K562 treated with DMSO at 1 percent for 24 hours (cell line): ENCODE results near the gene EIF4ENIF1. TPM values are rescaled to one million over a fixed set of nuclear protein-coding genes. Genes with fewer than 3 reads are reported as not detected.

Experiments
- total RNA-seq: library from RNA; unstranded; fragments of 300-600 nt; gene quantifications from 2 replicates; pipeline ENCODE4 v1.2.3, GENCODE V29; 2022; ENCODE audit warnings: low read depth; ENCODE audit not compliant: insufficient read depth

The EIF4ENIF1 gene
- 9.9 and 10.6 TPM in 2 replicates for total RNA-seq

DNA sequence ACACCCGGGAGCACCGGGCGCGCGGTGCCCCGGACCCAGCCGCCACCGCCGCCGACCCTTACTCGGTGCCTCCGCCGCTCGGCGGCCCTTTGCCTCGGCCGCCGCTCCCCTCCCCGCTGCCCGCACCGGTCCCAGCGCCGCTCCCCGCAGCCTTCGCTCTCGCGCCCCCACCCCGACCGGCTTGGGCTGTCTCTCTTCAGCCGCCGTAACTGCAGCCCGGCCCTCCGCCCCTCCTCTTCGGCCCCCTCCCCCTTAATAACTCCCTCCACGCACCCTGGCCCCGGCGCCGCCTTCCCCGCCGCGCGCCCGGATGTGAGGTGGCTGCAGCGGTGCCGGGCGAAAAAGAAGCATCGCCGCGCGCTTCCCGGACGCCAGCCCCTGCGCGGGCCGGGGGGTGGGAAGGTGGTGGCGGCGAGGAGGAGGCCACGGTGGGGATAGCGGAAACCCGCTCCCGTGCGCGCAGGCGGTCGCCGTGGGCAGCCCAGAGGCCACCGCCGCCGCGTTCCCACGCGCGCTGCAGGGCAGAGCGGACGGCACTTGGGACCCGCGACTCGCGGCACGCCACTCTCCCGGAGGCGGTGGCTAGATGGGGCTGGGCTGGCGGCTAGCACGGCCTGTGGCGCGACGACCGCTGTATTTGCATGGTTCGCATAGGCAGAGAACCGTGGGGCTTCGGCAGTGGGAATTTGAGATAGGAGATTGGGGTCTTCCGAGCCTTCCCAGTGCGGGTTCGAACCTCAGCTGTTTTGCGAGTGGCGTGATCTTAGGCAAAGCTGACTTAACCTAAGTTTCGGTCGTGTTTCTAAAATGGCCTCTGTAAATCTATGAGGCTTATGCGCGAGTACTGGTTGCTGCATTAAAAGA lies at the start of gene EIF4ENIF1:
Gene EIF4ENIF1, minus strand, starts transcription at position 211 of the 864 bp plus-strand sequence. CDS start 1,124 bp downstream, outside the sequence.

GRCh38 chr22:31496007-31496734 lies 6.5 kb upstream of the EIF4ENIF1 start, which contains the start of gene SFI1:
Gene SFI1 (plus strand): TSS chr22:31496536. CDS start chr22:31508285, 11,749 bp downstream.

GRCh38 chr22:31399211-31400022 lies 90.2 kb downstream of the EIF4ENIF1 start, which contains the start of gene DRG1:
Gene DRG1 (plus strand): TSS chr22:31399604. CDS start chr22:31399684, 80 bp downstream.

Other genes starting within 250 kb of the EIF4ENIF1 start
- 1.6 and 2.1 TPM in 2 replicates for gene PIK3IP1, start 197.4 kb downstream of the EIF4ENIF1 start, total RNA-seq
- 10.3 and 10.9 TPM in 2 replicates for gene PATZ1, start 143.5 kb downstream of the EIF4ENIF1 start, total RNA-seq
- gene DRG1, start 90.2 kb downstream of the EIF4ENIF1 start, total RNA-seq: 53.7 and 63.1 TPM in 2 replicates
- gene SFI1, start 6.7 kb upstream of the EIF4ENIF1 start, total RNA-seq: 19.0 and 21.2 TPM in 2 replicates
- 29.7 and 31.9 TPM in 2 replicates for gene PISD, start 172.4 kb upstream of the EIF4ENIF1 start, total RNA-seq